Tibial artery (tissue), 4 donors: ENCODE data around the gene PKP4.
"Not testable (repeated sequence)": the region's sequence is repeated elsewhere in the genome, so short reads cannot be mapped to it uniquely, and the experiment has no call there.

Experiments used
- DNase-seq, 2 donors: peaks; one replicate each; pipeline ENCODE4 v3.0.0-alpha.2; 2019
- H3K27ac ChIP-seq, 2 donors: fragments of 200-600 bp; sonication (generic) in 1 of 2; 1 replicate in 1 of 2; 2 replicates in 1 of 2; pipeline ENCODE4 v1.5.1; 2018 to 2019; ENCODE audit warnings: mild to moderate bottlenecking in 1 of 2
- H3K27me3 ChIP-seq, 2 donors: fragments of 200-600 bp; sonication (generic) in 1 of 2; one replicate each; pipeline versions ENCODE4 v1.5.1 to v1.6.0; 2016 to 2019
- H3K36me3 ChIP-seq, 3 donors: fragments of 200-600 bp; sonication (generic) in 2 of 3; one replicate each; pipeline ENCODE4 v1.5.1; 2016 to 2019; ENCODE audit warnings: mild to moderate bottlenecking in 2 of 3
- H3K4me1 ChIP-seq, 4 donors: fragments of 200-600 bp; sonication (generic) in 2 of 4; 1 replicate in 3 of 4; 2 replicates in 1 of 4; pipeline ENCODE4 v1.5.1; 2016 to 2019
- H3K4me3 ChIP-seq, 2 donors: fragments of 200-600 bp; sonication (generic) in 1 of 2; 1 replicate in 1 of 2; 2 replicates in 1 of 2; pipeline ENCODE4 v1.5.1; 2018 to 2019; ENCODE audit warnings: mild to moderate bottlenecking in 2 of 2
- H3K9me3 ChIP-seq, 3 donors: fragments of 200-600 bp; sonication (generic) in 1 of 3; one replicate each; pipeline ENCODE4 v1.5.1; 2016 to 2019
- CTCF ChIP-seq, 2 experiments: fragments of 200-600 bp in 1 of 2; fragments of 450-650 bp in 1 of 2; IDR thresholded peaks; one replicate each; pipeline ENCODE4 v1.5.1; 2017 to 2019; ENCODE audit warnings: antibody characterized with exemption in 2 of 2, mild to moderate bottlenecking in 1 of 2, moderate library complexity in 1 of 2
- intact Hi-C: fragments of 100-400 bp; cut with DNase I; formaldehyde crosslinking; loops from one replicate; pipeline ENCODE4 v1.15.0; 2023; ENCODE audit warnings: low total_unique reads

The PKP4 gene

DNA sequence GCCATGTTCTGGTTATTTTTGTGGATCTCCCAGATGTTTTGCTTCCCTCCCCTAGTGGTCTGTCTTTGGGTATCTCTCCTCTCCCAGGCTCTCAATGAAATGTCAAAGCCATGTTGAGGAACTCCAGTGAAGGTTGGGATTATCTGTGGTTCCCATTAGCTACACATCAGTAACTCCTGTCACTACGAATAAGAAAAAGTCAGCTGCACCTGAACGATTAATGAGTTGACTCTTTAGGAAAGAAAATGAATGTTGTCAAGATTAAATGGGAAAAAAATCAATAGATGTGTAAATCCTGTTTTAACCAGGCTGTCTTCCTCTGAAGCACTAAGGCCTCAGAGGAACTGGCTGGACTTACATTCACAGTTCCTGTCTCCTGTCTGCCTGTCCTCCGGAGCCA lies 244.3 kb downstream of the PKP4 start:
- no peak overlapping the region for H3K27ac ChIP-seq
- H3K36me3 ChIP-seq = no peaks in the 10 kb centered on the region
- intact Hi-C loops = no loop called here
- no peak overlapping the region for H3K4me3 ChIP-seq
- DNase-seq = no peak
- H3K27me3 ChIP-seq = no peaks in the 10 kb centered on the region
- peaks cover 0 to 6% (median 0%) of the 10 kb centered on the region in 3 donors for H3K9me3 ChIP-seq
- H3K4me1 ChIP-seq = no peaks in the 10 kb centered on the region
- TF ChIP-seq CTCF (IDR thresholded peaks at IDR 0.05) = no peak

DNA sequence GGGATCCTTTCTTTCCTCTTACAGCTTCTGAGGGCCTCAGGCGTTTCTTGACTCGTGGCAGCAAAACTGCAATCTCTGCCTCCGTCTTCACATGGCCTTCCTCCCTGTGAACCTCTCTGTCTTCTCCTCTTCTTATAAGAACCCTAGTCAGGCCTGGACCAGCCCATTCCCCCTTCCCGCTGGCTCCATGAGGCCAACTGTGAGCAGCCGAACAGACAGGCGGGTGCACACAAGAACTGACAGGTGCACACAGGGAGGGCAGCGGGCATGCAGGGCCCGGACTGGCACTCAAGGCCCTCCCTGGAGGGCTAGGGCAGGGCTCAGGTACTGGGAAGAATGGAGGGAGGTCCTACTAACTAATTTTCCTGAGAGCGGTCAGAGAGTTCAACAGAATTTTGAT lies 246.0 kb downstream of the PKP4 start:
- Histone ChIP-seq H3K4me1 (no peaks in the 10 kb centered on the region), H3K9me3 (no peaks in the 10 kb centered on the region), H3K27ac (no peak overlapping the region), H3K4me3 (no peak overlapping the region), H3K27me3 (no peaks in the 10 kb centered on the region), H3K36me3 (no peaks in the 10 kb centered on the region)
- intact Hi-C loops = no loop called here
- DNase-seq = no peak
- TF ChIP-seq CTCF (IDR thresholded peaks at IDR 0.05) = no peak

GRCh38 chr2:158704724-158705465 lies 248.1 kb downstream of the PKP4 start:
- H3K36me3 ChIP-seq, H3K27me3 ChIP-seq, intact Hi-C loops, H3K27ac ChIP-seq, DNase-seq, H3K4me3 ChIP-seq, H3K4me1 ChIP-seq, H3K9me3 ChIP-seq: not testable (repeated sequence)

- DNase-seq = no peak
- Histone ChIP-seq H3K27ac (no peak overlapping the region), H3K4me3 (no peak overlapping the region), H3K9me3 (peaks cover 0 to 7% (median 6%) of the 10 kb centered on the region in 3 donors), H3K27me3 (no peaks in the 10 kb centered on the region), H3K4me1 (peaks cover 0 to 6% (median 2%) of the 10 kb centered on the region in 4 donors), H3K36me3 (no peaks in the 10 kb centered on the region)
- intact Hi-C loops = no loop called here
- no peak for TF ChIP-seq CTCF (IDR thresholded peaks at IDR 0.05)
Observed at GRCh38 chr2:158712791-158713522, 256.2 kb downstream of the PKP4 start.

GRCh38 chr2:158713523-158714138 lies 256.9 kb downstream of the PKP4 start:
- H3K9me3 ChIP-seq = peaks cover 0 to 7% (median 6%) of the 10 kb centered on the region in 3 donors
- no peaks in the 10 kb centered on the region for H3K27me3 ChIP-seq
- DNase-seq = no peak
- H3K4me1 ChIP-seq = peaks cover 0 to 6% (median 2%) of the 10 kb centered on the region in 4 donors
- no peak for TF ChIP-seq CTCF (IDR thresholded peaks at IDR 0.05)
- no peak overlapping the region for H3K4me3 ChIP-seq
- H3K36me3 ChIP-seq = no peaks in the 10 kb centered on the region
- H3K27ac ChIP-seq = no peak overlapping the region
- intact Hi-C loops = no loop called here

- no peak overlapping the region for H3K4me3 ChIP-seq
Observed at GRCh38 chr2:158714420-158714819, 257.7 kb downstream of the PKP4 start.

More at GRCh38 chr2:158714420-158714819, 257.7 kb downstream of the PKP4 start:
- no peak for TF ChIP-seq CTCF (IDR thresholded peaks at IDR 0.05)
- H3K27ac ChIP-seq = no peak overlapping the region
- peaks cover 0 to 7% (median 6%) of the 10 kb centered on the region in 3 donors for H3K9me3 ChIP-seq
- intact Hi-C loops = no loop called here
- peaks cover 0 to 6% (median 2%) of the 10 kb centered on the region in 4 donors for H3K4me1 ChIP-seq
- no peaks in the 10 kb centered on the region for H3K27me3 ChIP-seq
- DNase-seq = no peak
- no peaks in the 10 kb centered on the region for H3K36me3 ChIP-seq
